ENCODE results near the gene RHOBTB1.

Gene RHOBTB1

GRCh38 chr10:60978287-60979115, 34.5 kb upstream of the RHOBTB1 start (continued):
- TF ChIP-seq HOXD13 (CRISPR knock-in tag; IDR thresholded peaks at IDR 0.05; ENCODE audit: borderline replicate concordance) = no peak
- TF ChIP-seq KLF10 (tag by site-specific recombination; IDR thresholded peaks at IDR 0.05) = peak; percentile 79
- TF ChIP-seq ZNF394 (tag by site-specific recombination; IDR thresholded peaks at IDR 0.05; ENCODE audit: borderline replicate concordance) = peak; percentile 54
- peak; percentile 71 for TF ChIP-seq FEZF1 (tag by site-specific recombination; IDR thresholded peaks at IDR 0.05)
- TF ChIP-seq SCRT2 (tag by site-specific recombination; IDR thresholded peaks at IDR 0.05) = no peak
- TF ChIP-seq ZNF600 (tag by site-specific recombination; IDR thresholded peaks at IDR 0.05) = no peak
- no peak for TF ChIP-seq ZNF624 (tag by site-specific recombination; IDR thresholded peaks at IDR 0.05)
- peak; percentile 46; the same call in 1 of the 2 replicates for TF ChIP-seq ZSCAN4 (tag by site-specific recombination; IDR thresholded peaks at IDR 0.05)
- no peak for TF ChIP-seq ZNF423 (tag by site-specific recombination; IDR thresholded peaks at IDR 0.05)
- peak; percentile 93 for TF ChIP-seq ZNF843 (tag by site-specific recombination; IDR thresholded peaks at IDR 0.05)
- TF ChIP-seq ZNF302 (tag by site-specific recombination; IDR thresholded peaks at IDR 0.05; ENCODE audit: low read depth) = no peak
- TF ChIP-seq BCL11B (tag by site-specific recombination; IDR thresholded peaks at IDR 0.05; ENCODE audit: low read depth) = 0 out of 2 replicates have a peak, but pooled peaks have one; percentile 57
- TF ChIP-seq IKZF3 (tag by site-specific recombination; IDR thresholded peaks at IDR 0.05) = peak; percentile 79; the same call in 1 of the 2 replicates
- peak; percentile 71 for TF ChIP-seq KLF8 (tag by site-specific recombination; IDR thresholded peaks at IDR 0.05)
- TF ChIP-seq ZSCAN16 (tag by site-specific recombination; IDR thresholded peaks at IDR 0.05) = no peak
- 0 out of 2 replicates have a peak, but pooled peaks have one; percentile 52 for TF ChIP-seq KLF17 (tag by site-specific recombination; IDR thresholded peaks at IDR 0.05)
- no peak for TF ChIP-seq ZFP3 (tag by site-specific recombination; IDR thresholded peaks at IDR 0.05; ENCODE audit: low read depth)
- no peak for TF ChIP-seq ZNF664 (tag by site-specific recombination; IDR thresholded peaks at IDR 0.05)
- TF ChIP-seq SP7 (tag by site-specific recombination; IDR thresholded peaks at IDR 0.05) = peak; percentile 97
- peak; percentile 26; the same call in 1 of the 2 replicates for TF ChIP-seq ZBTB8A (tag by site-specific recombination; IDR thresholded peaks at IDR 0.05)
- peak; percentile 91 for TF ChIP-seq PRDM6 (tag by site-specific recombination; IDR thresholded peaks at IDR 0.05)
- peak; percentile 86 for TF ChIP-seq ZNF629 (tag by site-specific recombination; IDR thresholded peaks at IDR 0.05)
- TF ChIP-seq PRDM4 (tag by site-specific recombination; IDR thresholded peaks at IDR 0.05) = peak; percentile 54
- peak; percentile 47; the same call in 1 of the 2 replicates for TF ChIP-seq BCL11A (tag by site-specific recombination; IDR thresholded peaks at IDR 0.05; ENCODE audit: low read depth)
- no peak for TF ChIP-seq ZNF747 (tag by site-specific recombination; IDR thresholded peaks at IDR 0.05)
- TF ChIP-seq SALL2 (tag by site-specific recombination; IDR thresholded peaks at IDR 0.05; ENCODE audit: borderline replicate concordance) = no peak
- peak; percentile 95 for TF ChIP-seq WT1 (tag by site-specific recombination; IDR thresholded peaks at IDR 0.05)
- TF ChIP-seq GLIS1 (tag by site-specific recombination; IDR thresholded peaks at IDR 0.05) = peak; percentile 26; the same call in 1 of the 2 replicates
- TF ChIP-seq OSR2 (tag by site-specific recombination; IDR thresholded peaks at IDR 0.05) = peak; percentile 47
- peak; percentile 64 for TF ChIP-seq ZNF513 (tag by site-specific recombination; IDR thresholded peaks at IDR 0.05)
- no peak for TF ChIP-seq ZSCAN18 (tag by site-specific recombination; IDR thresholded peaks at IDR 0.05)

Data from HEK293 (cell line).